ENCODE measurements around the gene TIMM8B. TPM values are rescaled to one million over a fixed set of nuclear protein-coding genes. Genes with fewer than 3 reads are reported as not detected.

The TIMM8B gene
- total and polyA plus RNA-seq, 10 of the 15 experiments (the other 5 are each of a cell fraction or from before 2014, with no cell fraction given) = 64.9 to 271 (median 139) TPM

GRCh38 chr11:112073941-112074811, 12.4 kb downstream of the TIMM8B start, which contains the start of the genes NKAPD1 and PIH1D2 (continued):
- TF ChIP-seq USF1 (IDR thresholded peaks at IDR 0.05; ENCODE audit: borderline replicate concordance, extremely low read length, insufficient read depth, low read depth, low read length) (no peak), NRF1 (conservative IDR thresholded peaks at IDR 0.05; ENCODE audit: low read depth, low read length) (no peak), ZBED1 (IDR thresholded peaks at IDR 0.05; ENCODE audit: borderline replicate concordance) (no peak), ZNF24 (IDR thresholded peaks at IDR 0.05) (0 out of 2 replicates have a peak, but pooled peaks have one; percentile 24), MEF2A (IDR thresholded peaks at IDR 0.05; ENCODE audit: insufficient read depth, low read depth, low read length) (no peak), IRF4 (IDR thresholded peaks at IDR 0.05; ENCODE audit: low read depth, low read length) (peak; percentile 57; the same call in 1 of the 2 replicates), NFYB (IDR thresholded peaks at IDR 0.05; ENCODE audit: insufficient read depth, low read depth, low read length) (no peak), SUPT20H (IDR thresholded peaks at IDR 0.05; ENCODE audit: borderline replicate concordance, control insufficient read depth, low read depth, low read length) (no peak)
- TF ChIP-seq, protein P1, sequence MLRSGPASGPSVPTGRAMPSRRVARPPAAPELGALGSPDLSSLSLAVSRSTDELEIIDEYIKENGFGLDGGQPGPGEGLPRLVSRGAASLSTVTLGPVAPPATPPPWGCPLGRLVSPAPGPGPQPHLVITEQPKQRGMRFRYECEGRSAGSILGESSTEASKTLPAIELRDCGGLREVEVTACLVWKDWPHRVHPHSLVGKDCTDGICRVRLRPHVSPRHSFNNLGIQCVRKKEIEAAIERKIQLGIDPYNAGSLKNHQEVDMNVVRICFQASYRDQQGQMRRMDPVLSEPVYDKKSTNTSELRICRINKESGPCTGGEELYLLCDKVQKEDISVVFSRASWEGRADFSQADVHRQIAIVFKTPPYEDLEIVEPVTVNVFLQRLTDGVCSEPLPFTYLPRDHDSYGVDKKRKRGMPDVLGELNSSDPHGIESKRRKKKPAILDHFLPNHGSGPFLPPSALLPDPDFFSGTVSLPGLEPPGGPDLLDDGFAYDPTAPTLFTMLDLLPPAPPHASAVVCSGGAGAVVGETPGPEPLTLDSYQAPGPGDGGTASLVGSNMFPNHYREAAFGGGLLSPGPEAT (IDR thresholded peaks at IDR 0.05; ENCODE audit: low read depth) = peak; percentile 99
